OCI-LY3 (cell line): ENCODE data around the gene PPP4R2.
A peak's percentile ranks its signal among the peaks of the same experiment; 100 is the strongest.

Source experiments
- EZH2phosphoT487 ChIP-seq: fragments of 200-600 bp; shearing (Covaris generic); IDR thresholded peaks from 2 replicates; pipeline ENCODE4 v1.6.1; 2018; ENCODE audit warnings: antibody characterized with exemption, mixed run types, low read depth
- TF ChIP-seq, protein P1 (sequence below): fragments of 200-600, 300-600 bp; sonication (generic); IDR thresholded peaks from 2 replicates; pipeline ENCODE4 v1.5.1; 2014; ENCODE audit warnings: antibody characterized with exemption, low read length, low read depth

DNA sequence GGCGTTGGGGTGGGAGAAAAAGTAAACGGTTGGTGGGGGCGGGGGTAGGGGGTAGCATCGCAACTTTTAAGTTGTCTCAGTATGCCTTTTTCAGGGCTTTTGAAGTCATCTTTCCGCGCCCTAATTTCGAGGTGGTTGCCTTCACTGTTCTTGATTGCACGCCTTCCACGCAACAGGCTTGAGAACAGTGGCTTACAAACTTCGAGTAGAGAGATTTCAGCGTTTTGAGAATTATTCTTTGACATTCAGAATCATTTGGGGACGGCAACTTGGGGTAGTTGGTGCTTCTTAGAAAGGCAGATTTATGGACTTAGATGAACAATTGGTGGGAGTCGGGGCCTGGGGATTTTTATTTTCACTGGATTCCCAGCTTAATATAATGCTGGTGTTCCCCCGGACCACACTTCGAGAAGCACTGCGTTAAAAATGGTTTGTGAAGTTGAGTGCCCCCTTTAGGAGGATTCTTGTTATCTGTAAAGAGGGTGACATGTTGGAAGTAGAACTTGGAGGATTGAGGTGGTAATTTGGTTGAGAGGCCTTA, 880 bp downstream of the PPP4R2 start:
- TF ChIP-seq, protein P1, sequence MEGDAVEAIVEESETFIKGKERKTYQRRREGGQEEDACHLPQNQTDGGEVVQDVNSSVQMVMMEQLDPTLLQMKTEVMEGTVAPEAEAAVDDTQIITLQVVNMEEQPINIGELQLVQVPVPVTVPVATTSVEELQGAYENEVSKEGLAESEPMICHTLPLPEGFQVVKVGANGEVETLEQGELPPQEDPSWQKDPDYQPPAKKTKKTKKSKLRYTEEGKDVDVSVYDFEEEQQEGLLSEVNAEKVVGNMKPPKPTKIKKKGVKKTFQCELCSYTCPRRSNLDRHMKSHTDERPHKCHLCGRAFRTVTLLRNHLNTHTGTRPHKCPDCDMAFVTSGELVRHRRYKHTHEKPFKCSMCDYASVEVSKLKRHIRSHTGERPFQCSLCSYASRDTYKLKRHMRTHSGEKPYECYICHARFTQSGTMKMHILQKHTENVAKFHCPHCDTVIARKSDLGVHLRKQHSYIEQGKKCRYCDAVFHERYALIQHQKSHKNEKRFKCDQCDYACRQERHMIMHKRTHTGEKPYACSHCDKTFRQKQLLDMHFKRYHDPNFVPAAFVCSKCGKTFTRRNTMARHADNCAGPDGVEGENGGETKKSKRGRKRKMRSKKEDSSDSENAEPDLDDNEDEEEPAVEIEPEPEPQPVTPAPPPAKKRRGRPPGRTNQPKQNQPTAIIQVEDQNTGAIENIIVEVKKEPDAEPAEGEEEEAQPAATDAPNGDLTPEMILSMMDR: peak; percentile 73
- no peak for TF ChIP-seq EZH2phosphoT487
